ENCODE results near the gene EIF4EBP3.

EIF4EBP3 gene

GRCh38 chr5:140567136-140567818, 19.8 kb downstream of the EIF4EBP3 start:
- Histone ChIP-seq H3K36me3 (ENCODE audit: control insufficient read depth, insufficient read depth, low read length, severe bottlenecking) (peaks cover 27% of the 10 kb centered on the region), H3K27me3 (replicated peaks; ENCODE audit: control insufficient read depth, insufficient read depth, low read length) (no peaks in the 10 kb centered on the region), H3K9ac (ENCODE audit: low read length) (no peak overlapping the region), H3K9me3 (ENCODE audit: control insufficient read depth, low read length) (no peaks in the 10 kb centered on the region), H3K4me1 (ENCODE audit: control insufficient read depth, insufficient read depth, low read length) (peaks cover 42% of the 10 kb centered on the region), H3K4me3 (ENCODE audit: low read length) (no peak overlapping the region)
- no peak for DNase-seq (ENCODE audit: low read depth)

DNA sequence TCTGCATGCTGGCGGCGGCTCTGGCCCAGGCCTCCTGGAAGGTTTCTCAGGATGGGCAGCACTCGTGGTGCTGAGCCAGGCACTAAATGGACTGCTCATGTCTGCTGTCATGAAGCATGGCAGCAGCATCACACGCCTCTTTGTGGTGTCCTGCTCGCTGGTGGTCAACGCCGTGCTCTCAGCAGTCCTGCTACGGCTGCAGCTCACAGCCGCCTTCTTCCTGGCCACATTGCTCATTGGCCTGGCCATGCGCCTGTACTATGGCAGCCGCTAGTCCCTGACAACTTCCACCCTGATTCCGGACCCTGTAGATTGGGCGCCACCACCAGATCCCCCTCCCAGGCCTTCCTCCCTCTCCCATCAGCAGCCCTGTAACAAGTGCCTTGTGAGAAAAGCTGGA, 20.4 kb downstream of the EIF4EBP3 start:
- peaks cover 27% of the 10 kb centered on the region for H3K36me3 ChIP-seq (ENCODE audit: control insufficient read depth, insufficient read depth, low read length, severe bottlenecking)
- DNase-seq (ENCODE audit: low read depth), result no peak
- peaks cover 42% of the 10 kb centered on the region for H3K4me1 ChIP-seq (ENCODE audit: control insufficient read depth, insufficient read depth, low read length)
- no peaks in the 10 kb centered on the region for H3K27me3 ChIP-seq (replicated peaks; ENCODE audit: control insufficient read depth, insufficient read depth, low read length)
- no peak overlapping the region for H3K9ac ChIP-seq (ENCODE audit: low read length)
- no peak overlapping the region for H3K4me3 ChIP-seq (ENCODE audit: low read length)
- H3K9me3 ChIP-seq (ENCODE audit: control insufficient read depth, low read length), result no peaks in the 10 kb centered on the region

DNA sequence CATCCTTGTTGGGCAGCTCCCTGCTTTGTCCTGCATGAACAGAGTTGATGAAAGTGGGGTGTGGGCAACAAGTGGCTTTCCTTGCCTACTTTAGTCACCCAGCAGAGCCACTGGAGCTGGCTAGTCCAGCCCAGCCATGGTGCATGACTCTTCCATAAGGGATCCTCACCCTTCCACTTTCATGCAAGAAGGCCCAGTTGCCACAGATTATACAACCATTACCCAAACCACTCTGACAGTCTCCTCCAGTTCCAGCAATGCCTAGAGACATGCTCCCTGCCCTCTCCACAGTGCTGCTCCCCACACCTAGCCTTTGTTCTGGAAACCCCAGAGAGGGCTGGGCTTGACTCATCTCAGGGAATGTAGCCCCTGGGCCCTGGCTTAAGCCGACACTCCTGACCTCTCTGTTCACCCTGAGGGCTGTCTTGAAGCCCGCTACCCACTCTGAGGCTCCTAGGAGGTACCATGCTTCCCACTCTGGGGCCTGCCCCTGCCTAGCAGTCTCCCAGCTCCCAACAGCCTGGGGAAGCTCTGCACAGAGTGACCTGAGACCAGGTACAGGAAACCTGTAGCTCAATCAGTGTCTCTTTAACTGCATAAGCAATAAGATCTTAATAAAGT, 21.1 kb downstream of the EIF4EBP3 start:
- Histone ChIP-seq H3K27me3 (replicated peaks; ENCODE audit: control insufficient read depth, insufficient read depth, low read length) (no peaks in the 10 kb centered on the region), H3K9ac (ENCODE audit: low read length) (no peak overlapping the region), H3K4me1 (ENCODE audit: control insufficient read depth, insufficient read depth, low read length) (peaks cover 38% of the 10 kb centered on the region), H3K9me3 (ENCODE audit: control insufficient read depth, low read length) (no peaks in the 10 kb centered on the region), H3K36me3 (ENCODE audit: control insufficient read depth, insufficient read depth, low read length, severe bottlenecking) (peaks cover 27% of the 10 kb centered on the region), H3K4me3 (ENCODE audit: low read length) (no peak overlapping the region)
- DNase-seq (ENCODE audit: low read depth), result no peak

- no peaks in the 10 kb centered on the region for H3K27me3 ChIP-seq (replicated peaks; ENCODE audit: control insufficient read depth, insufficient read depth, low read length)
- no peak for DNase-seq (ENCODE audit: low read depth)
Observed at GRCh38 chr5:140569197-140569596, 21.7 kb downstream of the EIF4EBP3 start.

GRCh38 chr5:140570058-140570457, 22.6 kb downstream of the EIF4EBP3 start:
- H3K27me3 ChIP-seq (replicated peaks; ENCODE audit: control insufficient read depth, insufficient read depth, low read length), result no peaks in the 10 kb centered on the region
- H3K4me1 ChIP-seq (ENCODE audit: control insufficient read depth, insufficient read depth, low read length), result peaks cover 45% of the 10 kb centered on the region
- no peak for DNase-seq (ENCODE audit: low read depth)
- no peaks in the 10 kb centered on the region for H3K9me3 ChIP-seq (ENCODE audit: control insufficient read depth, low read length)
- no peak overlapping the region for H3K9ac ChIP-seq (ENCODE audit: low read length)
- peaks cover 27% of the 10 kb centered on the region for H3K36me3 ChIP-seq (ENCODE audit: control insufficient read depth, insufficient read depth, low read length, severe bottlenecking)
- H3K4me3 ChIP-seq (ENCODE audit: low read length), result no peak overlapping the region

More at GRCh38 chr5:140569197-140569596, 21.7 kb downstream of the EIF4EBP3 start:
- H3K36me3 ChIP-seq (ENCODE audit: control insufficient read depth, insufficient read depth, low read length, severe bottlenecking), result peaks cover 27% of the 10 kb centered on the region
- H3K9ac ChIP-seq (ENCODE audit: low read length), result peak overlapping the region; percentile 28
- H3K4me3 ChIP-seq (ENCODE audit: low read length), result no peak overlapping the region
- H3K9me3 ChIP-seq (ENCODE audit: control insufficient read depth, low read length), result no peaks in the 10 kb centered on the region
- H3K4me1 ChIP-seq (ENCODE audit: control insufficient read depth, insufficient read depth, low read length), result peaks cover 39% of the 10 kb centered on the region

- H3K9me3 ChIP-seq (ENCODE audit: control insufficient read depth, low read length), result no peaks in the 10 kb centered on the region
- H3K4me1 ChIP-seq (ENCODE audit: control insufficient read depth, insufficient read depth, low read length), result peaks cover 45% of the 10 kb centered on the region
- no peak overlapping the region for H3K4me3 ChIP-seq (ENCODE audit: low read length)
- H3K36me3 ChIP-seq (ENCODE audit: control insufficient read depth, insufficient read depth, low read length, severe bottlenecking), result peaks cover 27% of the 10 kb centered on the region
- no peak overlapping the region for H3K9ac ChIP-seq (ENCODE audit: low read length)
- no peaks in the 10 kb centered on the region for H3K27me3 ChIP-seq (replicated peaks; ENCODE audit: control insufficient read depth, insufficient read depth, low read length)
- no peak for DNase-seq (ENCODE audit: low read depth)
Observed at GRCh38 chr5:140570488-140570887, 23.0 kb downstream of the EIF4EBP3 start.

DNA sequence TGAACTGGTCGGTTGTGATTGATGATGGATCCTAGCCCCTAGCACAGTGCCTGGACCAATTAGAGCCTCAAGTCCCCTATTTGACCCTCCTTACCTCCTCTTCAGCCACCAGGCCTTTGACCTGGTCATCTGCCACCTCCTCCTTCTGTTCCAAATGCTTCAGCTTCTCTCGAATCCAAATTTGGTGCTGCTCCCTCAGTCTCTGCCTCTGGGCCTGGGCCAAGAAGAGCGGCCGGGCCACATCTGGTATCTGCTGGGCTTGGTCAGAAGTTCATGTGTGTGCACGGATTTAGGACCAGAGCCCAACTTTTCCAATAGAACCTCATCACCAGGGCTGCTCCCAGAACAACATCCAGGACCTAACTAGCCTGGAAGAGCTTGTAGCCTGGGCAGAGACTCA, 23.6 kb downstream of the EIF4EBP3 start:
- no peaks in the 10 kb centered on the region for H3K9me3 ChIP-seq (ENCODE audit: control insufficient read depth, low read length)
- no peak for DNase-seq (ENCODE audit: low read depth)
- H3K36me3 ChIP-seq (ENCODE audit: control insufficient read depth, insufficient read depth, low read length, severe bottlenecking), result peaks cover 27% of the 10 kb centered on the region
- peaks cover 39% of the 10 kb centered on the region for H3K4me1 ChIP-seq (ENCODE audit: control insufficient read depth, insufficient read depth, low read length)
- H3K9ac ChIP-seq (ENCODE audit: low read length), result no peak overlapping the region
- H3K27me3 ChIP-seq (replicated peaks; ENCODE audit: control insufficient read depth, insufficient read depth, low read length), result no peaks in the 10 kb centered on the region
- no peak overlapping the region for H3K4me3 ChIP-seq (ENCODE audit: low read length)

GRCh38 chr5:140573683-140574082, 26.2 kb downstream of the EIF4EBP3 start:
- Histone ChIP-seq H3K27me3 (replicated peaks; ENCODE audit: control insufficient read depth, insufficient read depth, low read length) (no peaks in the 10 kb centered on the region), H3K9ac (ENCODE audit: low read length) (no peak overlapping the region), H3K4me1 (ENCODE audit: control insufficient read depth, insufficient read depth, low read length) (peaks cover 26% of the 10 kb centered on the region), H3K4me3 (ENCODE audit: low read length) (no peak overlapping the region), H3K9me3 (ENCODE audit: control insufficient read depth, low read length) (no peaks in the 10 kb centered on the region), H3K36me3 (ENCODE audit: control insufficient read depth, insufficient read depth, low read length, severe bottlenecking) (peaks cover 4% of the 10 kb centered on the region)
- no peak for DNase-seq (ENCODE audit: low read depth)

DNA sequence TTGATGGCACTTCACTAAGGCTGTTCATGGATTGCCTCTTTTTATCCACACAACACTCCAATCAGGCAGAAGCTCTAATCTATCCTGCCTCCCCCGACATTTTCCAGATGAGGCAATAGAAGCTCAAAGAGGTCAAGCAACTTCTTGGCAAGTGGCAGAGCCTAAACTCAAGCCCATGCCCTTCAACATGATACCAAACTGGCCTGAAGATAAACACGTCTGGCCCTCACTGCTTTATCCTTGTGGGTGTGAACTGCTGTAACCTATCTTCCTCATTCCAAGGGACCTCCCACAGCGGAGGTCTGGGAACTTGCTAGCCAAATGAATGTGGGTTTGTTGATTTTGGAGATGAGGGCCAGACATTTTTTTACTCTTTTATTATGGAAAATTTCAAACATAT, 26.7 kb downstream of the EIF4EBP3 start:
- no peak overlapping the region for H3K4me3 ChIP-seq (ENCODE audit: low read length)
- H3K4me1 ChIP-seq (ENCODE audit: control insufficient read depth, insufficient read depth, low read length), result peaks cover 21% of the 10 kb centered on the region
- H3K27me3 ChIP-seq (replicated peaks; ENCODE audit: control insufficient read depth, insufficient read depth, low read length), result no peaks in the 10 kb centered on the region
- peaks cover 4% of the 10 kb centered on the region for H3K36me3 ChIP-seq (ENCODE audit: control insufficient read depth, insufficient read depth, low read length, severe bottlenecking)
- DNase-seq (ENCODE audit: low read depth), result no peak
- no peak overlapping the region for H3K9ac ChIP-seq (ENCODE audit: low read length)
- H3K9me3 ChIP-seq (ENCODE audit: control insufficient read depth, low read length), result no peaks in the 10 kb centered on the region

GRCh38 chr5:140575309-140575708, 27.8 kb downstream of the EIF4EBP3 start:
- no peaks in the 10 kb centered on the region for H3K27me3 ChIP-seq (replicated peaks; ENCODE audit: control insufficient read depth, insufficient read depth, low read length)
- H3K4me1 ChIP-seq (ENCODE audit: control insufficient read depth, insufficient read depth, low read length), result peaks cover 17% of the 10 kb centered on the region
- H3K9me3 ChIP-seq (ENCODE audit: control insufficient read depth, low read length), result no peaks in the 10 kb centered on the region
- H3K9ac ChIP-seq (ENCODE audit: low read length), result peak overlapping the region; percentile 43
- H3K36me3 ChIP-seq (ENCODE audit: control insufficient read depth, insufficient read depth, low read length, severe bottlenecking), result peaks cover 3% of the 10 kb centered on the region
- no peak overlapping the region for H3K4me3 ChIP-seq (ENCODE audit: low read length)
- DNase-seq (ENCODE audit: low read depth), result peak; percentile 51

DNA sequence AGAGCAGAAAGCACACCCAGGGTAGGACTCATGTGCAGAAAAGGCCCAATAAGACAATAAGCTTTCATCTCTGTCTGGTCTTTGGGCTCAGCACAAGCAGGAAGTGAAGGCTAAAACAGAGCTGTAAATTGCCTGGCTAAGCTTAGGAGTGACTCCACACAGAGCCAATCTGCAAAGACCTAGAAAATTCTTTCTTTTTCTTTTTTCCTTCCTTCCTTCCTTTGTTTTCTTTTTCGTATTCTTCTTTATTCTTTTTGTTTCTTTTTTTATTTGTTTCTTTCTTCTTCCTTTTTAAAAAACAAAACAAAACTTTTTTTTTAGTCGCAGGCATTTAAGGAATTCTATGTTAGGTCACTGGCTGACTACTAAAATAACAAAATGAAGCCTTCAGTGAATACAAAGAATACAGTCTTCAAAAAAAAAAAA, 29.3 kb downstream of the EIF4EBP3 start:
- DNase-seq (ENCODE audit: low read depth), result no peak
- no peaks in the 10 kb centered on the region for H3K36me3 ChIP-seq (ENCODE audit: control insufficient read depth, insufficient read depth, low read length, severe bottlenecking)
- H3K9ac ChIP-seq (ENCODE audit: low read length), result no peak overlapping the region
- H3K4me3 ChIP-seq (ENCODE audit: low read length), result no peak overlapping the region
- peaks cover 17% of the 10 kb centered on the region for H3K4me1 ChIP-seq (ENCODE audit: control insufficient read depth, insufficient read depth, low read length)
- no peaks in the 10 kb centered on the region for H3K27me3 ChIP-seq (replicated peaks; ENCODE audit: control insufficient read depth, insufficient read depth, low read length)
- H3K9me3 ChIP-seq (ENCODE audit: control insufficient read depth, low read length), result no peaks in the 10 kb centered on the region
